ENCODE results near the gene CTSE.

DNA sequence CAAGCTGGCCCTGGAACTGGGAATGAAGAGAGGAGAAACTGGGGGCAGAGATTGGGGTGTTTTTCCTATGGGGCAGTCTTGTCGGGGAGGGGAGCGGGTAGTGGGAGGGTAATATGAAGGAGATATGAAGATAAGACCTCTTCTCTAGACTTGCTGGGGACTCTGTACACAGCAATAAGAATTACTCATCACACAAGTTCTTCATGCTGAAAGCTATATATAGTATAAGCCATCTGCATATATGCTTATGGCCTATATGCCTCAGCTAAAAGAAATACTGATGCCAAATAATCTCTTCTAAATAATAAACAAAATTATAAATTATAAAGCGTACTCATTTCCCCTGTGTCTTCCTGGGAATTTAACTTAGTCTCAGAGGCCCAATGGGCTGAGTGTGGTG lies 37.1 kb upstream of the CTSE start:
- TF ChIP-seq EZH2 (IDR thresholded peaks at IDR 0.05; ENCODE audit: low read depth, low read length, severe bottlenecking) (no peak), BACH1 (IDR thresholded peaks at IDR 0.05; ENCODE audit: low read length) (no peak)

Measured in H1 (cell line).